Hypothalamus (tissue), 51 donors: ENCODE data around the gene TBR1.

ENCODE experiments used
- DNase-seq, 51 donors: peaks; one replicate each; lab custom pipeline; 2025; lab: John Stamatoyannopoulos, UW

TBR1 gene

DNA sequence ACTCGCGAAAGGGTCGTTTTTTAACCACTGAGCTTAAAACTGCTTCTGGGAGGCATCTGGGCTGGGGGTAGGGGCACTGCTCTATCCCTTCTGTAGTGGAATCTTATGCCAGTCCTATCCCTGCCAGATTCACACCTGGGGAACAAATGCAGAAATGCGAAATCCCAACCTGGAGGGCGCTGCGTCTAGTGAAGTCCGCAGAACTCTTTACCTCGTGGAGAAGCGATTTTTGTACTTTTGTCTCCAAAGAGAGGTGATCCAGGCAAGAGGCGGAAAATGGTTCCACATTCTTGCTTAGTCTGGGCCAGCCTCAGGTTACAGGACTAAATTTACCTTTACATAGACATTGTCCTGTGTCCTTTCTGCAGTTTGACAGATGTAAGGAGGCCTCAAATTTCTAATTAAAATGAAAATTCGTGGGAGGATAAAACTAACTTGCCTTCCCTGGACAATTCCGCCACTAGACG, 10.4 kb downstream of the TBR1 start:
- no peak for DNase-seq

DNA sequence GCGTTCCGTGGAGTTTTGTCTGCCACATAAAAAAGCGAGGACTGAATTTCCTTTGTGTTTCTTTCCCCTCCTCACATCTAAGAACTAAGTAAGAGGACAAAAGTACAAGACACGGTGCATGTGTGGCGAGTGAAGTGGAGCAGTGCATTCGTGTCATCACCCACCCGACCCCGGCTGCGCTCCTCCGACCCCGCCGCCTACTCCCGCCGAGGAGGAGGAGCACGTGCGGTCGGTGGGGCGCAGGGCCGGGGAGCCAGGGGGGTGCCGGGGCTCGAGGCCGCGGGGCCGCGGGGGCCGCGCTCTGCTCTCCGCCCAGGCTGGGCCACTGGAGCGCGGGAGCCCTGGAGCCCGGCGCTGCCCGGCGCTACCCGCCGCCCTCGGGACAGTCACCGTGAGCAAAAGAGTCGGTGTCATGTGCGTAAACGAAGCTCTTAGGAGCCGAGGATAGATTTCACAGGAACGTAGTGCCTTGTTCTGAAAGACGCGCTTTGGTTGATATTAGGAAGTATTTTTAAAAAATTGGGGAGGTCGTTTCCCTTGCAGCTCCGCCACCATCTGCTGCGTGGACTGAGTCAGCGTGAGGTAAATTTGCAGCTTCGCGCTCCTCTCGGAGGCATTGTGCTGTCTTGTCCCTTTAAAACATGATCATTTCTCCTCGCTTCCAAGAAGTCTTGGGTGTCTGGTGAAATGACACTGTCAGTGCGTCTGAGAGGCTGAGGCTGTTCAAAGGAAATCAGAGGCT, 11.0 kb downstream of the TBR1 start:
- no peak for DNase-seq

DNA sequence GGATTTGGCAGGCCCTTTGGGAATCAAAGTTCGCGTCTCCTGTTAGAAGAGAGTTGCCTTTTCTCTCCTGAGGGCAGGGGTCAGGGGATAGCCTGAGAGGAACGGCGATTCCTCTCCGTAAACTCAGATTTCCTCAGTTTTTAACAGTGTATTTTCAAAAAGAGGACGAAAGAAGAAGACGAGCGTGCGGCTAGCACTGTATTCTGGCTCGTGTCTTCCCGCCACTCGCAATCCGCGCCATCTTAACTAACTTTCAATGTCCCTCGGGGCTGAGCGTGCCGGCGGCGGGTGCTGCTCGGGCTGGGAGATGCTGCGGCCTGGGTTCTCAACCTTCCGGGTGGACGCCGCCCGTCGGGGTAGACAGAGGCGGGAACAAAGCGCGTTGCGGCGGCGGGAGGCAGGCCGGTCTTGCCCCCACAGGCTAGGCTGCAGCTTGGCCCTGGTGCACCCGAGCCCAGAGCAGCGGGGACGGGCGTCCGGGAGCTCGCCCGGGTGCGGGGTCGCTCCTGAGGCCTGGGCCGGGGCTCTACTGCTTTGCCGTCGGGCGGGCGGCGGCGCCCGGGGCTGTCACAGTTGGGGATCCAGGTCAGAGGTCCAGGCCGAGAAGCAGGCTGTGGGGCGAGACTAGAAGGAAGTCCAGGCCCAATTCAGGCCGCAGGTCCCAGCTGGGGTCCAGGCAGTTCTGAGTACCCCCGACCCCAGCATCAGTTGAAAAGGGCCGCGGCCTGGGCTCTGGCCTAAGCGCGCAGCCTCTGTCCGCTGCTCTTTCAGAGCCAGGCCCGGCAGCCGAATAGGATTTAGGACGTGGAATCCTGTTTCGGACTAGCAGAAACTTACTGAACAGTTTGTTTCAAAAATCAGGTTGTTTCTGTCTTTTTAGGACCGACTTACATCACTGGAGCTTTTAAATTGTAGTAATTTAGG, 11.8 kb downstream of the TBR1 start:
- no peak for DNase-seq

DNA sequence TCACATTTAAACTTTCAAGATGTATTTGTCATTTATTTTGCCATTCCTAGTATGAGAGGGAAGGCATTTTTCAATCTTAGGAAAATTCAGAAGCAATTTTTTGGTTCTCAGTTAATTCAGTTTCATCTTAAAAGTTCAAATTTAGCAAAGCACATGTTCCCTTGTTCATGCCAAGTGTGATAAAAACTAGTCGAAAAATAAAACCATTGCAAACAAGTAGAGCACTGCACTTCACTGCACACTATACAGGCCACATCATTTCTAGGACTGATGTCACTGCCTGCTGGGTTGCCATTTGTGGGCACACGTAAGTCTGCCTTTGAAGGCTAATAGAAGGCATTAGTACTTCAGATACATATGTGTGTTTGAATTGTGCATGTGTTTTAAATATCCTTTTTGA, 14.3 kb downstream of the TBR1 start:
- DNase-seq, result no peak

DNA sequence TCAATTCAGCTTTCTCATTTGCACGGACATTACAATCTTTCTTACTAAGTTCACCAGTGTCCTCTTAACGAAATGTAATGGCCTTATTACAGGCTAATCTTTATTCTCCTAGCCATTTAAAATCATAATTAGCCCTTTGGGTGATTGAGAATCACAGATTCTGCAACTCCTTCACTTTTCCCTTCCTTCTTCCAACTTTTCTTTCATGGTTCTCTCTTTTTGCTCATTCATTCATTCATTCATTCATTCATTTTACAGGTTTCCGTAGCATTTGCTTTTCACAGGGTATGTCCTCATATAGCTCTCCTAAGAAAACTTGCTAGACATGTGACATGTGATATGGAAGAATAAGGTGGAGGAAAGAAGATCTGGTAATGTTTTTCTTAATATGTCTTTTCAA, 16.0 kb downstream of the TBR1 start:
- DNase-seq, result no peak

DNA sequence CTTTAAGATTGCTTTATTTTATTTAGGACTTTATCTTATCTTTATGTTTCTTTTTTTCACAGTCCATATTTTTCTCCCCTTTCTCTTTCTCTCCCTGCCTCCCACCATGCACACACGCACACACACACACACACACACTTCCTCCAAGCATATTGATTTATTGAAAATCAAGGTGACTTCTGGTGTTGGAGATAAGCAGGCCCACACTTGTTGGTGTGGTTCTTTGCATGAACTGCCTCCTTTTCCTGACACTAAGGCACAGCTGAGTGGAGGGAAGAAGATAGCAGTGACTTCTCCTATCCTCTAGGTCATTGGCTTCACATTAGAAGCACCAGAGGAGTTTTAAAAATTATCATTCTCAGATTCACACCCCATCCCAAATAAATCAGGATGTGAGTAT, 18.0 kb downstream of the TBR1 start:
- no peak for DNase-seq

DNA sequence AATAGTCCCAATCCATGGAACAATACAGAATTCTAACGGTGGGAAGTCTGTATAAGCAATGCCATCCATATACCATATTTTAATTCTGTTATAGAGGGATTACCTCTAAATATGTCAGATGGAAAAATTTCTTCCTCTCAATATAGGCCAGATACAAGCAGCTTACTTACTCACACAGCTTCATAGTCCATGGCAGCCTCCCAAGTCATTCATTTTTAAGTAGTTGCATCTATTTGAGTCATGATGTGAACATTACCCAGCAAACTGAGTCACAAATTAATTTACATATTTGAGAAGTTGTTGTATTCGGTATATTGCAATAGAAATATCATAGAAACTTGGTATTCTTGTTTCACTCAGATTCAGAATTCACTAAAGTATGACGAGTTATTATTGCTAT, 20.3 kb downstream of the TBR1 start:
- no peak for DNase-seq

DNA sequence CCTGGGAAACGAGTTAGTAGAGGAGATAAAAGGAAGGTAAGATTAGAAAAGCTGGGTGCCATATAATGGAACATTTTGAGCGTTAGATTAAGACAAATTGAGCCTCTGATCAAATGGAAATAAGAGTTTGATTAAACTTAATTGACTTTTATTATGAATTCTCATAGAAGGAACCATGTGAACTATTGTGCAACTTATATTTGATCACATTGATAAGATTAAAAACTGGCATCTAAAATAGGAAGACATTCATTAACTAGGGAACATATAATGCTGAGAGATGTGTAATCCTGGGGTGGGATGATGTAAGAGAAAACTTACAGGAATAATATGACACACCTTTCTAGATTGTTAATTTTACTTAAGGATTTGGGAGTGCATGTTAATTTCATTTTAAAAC, 22.5 kb downstream of the TBR1 start:
- no peak for DNase-seq

DNA sequence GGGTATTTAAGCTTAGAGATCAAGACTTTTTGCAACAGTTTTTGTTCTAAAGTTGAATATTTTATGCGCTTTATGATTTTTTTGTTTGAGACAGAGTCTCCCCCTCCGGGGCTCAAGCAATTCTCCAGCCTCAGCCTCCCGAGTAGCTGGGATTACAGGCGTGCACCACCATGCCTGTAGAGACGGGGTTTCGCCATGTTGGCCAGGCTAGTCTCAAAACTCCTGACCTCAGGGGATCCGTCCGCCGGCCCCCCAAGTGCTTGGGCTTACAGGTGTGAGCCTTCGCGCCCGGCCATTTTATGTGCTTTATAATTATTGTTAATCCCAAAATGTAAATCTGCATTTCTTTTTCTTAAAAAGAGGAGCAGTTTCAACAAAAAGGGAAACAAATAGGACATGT, 29.0 kb downstream of the TBR1 start:
- no peak for DNase-seq

DNA sequence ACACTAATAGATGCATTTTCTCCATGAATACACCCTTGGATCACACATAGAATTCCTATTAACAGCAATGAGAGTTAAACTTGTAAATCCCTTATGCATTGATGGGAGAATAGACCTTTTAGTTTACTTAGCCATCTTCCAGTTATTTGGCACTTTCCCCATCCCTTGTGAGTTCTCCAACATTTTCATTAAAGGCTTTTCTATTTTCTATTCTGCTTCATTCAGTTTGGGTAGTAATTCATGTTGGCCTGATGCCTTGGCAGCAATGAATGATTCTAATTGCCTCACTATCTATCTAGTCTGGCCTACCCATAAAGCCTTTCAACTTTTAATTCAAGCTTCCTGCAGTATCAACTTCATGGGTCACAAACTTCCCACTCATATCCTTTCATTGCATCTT, 32.3 kb downstream of the TBR1 start:
- DNase-seq, result no peak

DNA sequence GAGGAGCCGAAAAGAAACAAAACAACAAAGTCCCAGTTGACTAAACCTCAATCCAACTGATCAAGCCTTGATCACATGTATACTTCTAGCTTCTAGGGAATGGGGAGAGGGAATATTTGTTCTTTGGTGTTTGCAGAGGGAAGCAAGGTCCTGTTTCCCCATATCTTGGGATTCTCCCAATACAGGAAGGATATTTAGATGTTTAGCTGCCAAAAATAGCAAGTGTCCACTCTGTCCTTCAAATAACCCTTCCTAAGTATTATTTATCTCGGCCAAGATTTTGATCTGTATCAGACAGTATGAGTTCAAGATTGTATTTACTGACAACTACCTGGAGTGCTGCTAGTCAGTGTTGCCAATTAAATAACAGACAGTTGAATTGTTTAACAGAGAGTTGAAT, 55.5 kb downstream of the TBR1 start:
- DNase-seq, result no peak

DNA sequence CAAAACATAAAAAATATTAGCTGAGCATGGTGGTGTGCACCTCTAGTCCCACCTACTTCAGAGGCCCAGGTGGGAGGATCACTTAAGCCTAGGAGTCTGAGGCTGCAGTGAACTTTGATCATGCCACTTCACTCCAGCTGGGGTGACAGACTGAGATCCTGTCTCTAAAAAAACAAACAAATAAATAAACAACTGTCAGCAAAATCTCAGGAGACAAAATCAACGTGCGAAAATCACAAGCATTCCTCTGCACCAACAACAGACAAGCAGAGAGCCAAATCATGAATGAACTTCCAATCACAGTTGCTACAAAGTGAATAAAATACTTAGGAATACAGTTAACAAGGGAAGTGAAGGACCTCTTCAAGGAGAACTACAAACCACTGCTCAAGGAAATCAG, 58.8 kb downstream of the TBR1 start:
- DNase-seq, result no peak
